KMS-11 (cell line): Measurements from ENCODE around the gene PCNT.

Source experiments
- H2AFZ ChIP-seq: fragments of 200-600 bp; sonication (generic); 2 replicates; pipeline ENCODE4 v1.6.1; 2016; ENCODE audit warnings: antibody characterized with exemption, mixed run types, low read depth
- H3K27ac ChIP-seq: fragments of 200-600 bp; sonication (generic); 2 replicates; pipeline ENCODE4 v1.6.1; 2016; ENCODE audit warnings: mild to moderate bottlenecking, mixed run types
- H3K27me3 ChIP-seq: fragments of 200-600 bp; sonication (generic); 2 replicates; pipeline ENCODE4 v1.6.1; 2017; ENCODE audit warnings: mild to moderate bottlenecking, low read depth, mixed run types, moderate library complexity; ENCODE audit not compliant: insufficient read depth
- H3K36me3 ChIP-seq: fragments of 200-600 bp; sonication (generic); 2 replicates; pipeline ENCODE4 v1.6.1; 2017; ENCODE audit warnings: mild to moderate bottlenecking, mixed run types; ENCODE audit not compliant: insufficient read depth
- H3K4me1 ChIP-seq: fragments of 200-600 bp; sonication (generic); 2 replicates; pipeline ENCODE4 v1.6.1; 2016; ENCODE audit warnings: mild to moderate bottlenecking, low read depth, mixed run types; ENCODE audit not compliant: poor library complexity, severe bottlenecking
- H3K4me2 ChIP-seq: fragments of 200-600 bp; sonication (generic); 2 replicates; pipeline ENCODE4 v1.7.0; 2016; ENCODE audit warnings: mild to moderate bottlenecking, mixed run types
- H3K4me3 ChIP-seq: fragments of 200-600 bp; sonication (generic); IDR thresholded peaks from 2 replicates; pipeline ENCODE4 v1.6.1; 2017; ENCODE audit warnings: low read depth, low read length, mixed read lengths; ENCODE audit not compliant: insufficient read depth
- H3K79me2 ChIP-seq: fragments of 200-600 bp; sonication (generic); 2 replicates; pipeline ENCODE4 v1.6.1; 2016; ENCODE audit warnings: low read depth, mixed run types; ENCODE audit not compliant: insufficient read depth
- H3K9ac ChIP-seq: fragments of 200-600 bp; sonication (generic); 2 replicates; pipeline ENCODE4 v1.6.1; 2016; ENCODE audit warnings: mild to moderate bottlenecking, mixed run types
- H4K20me1 ChIP-seq: fragments of 200-600 bp; sonication (generic); 2 replicates; pipeline ENCODE4 v1.6.1; 2016; ENCODE audit warnings: mild to moderate bottlenecking, mixed run types; ENCODE audit not compliant: insufficient read depth
- CTCF ChIP-seq: fragments of 200-600 bp; sonication (generic); conservative IDR thresholded peaks from 2 replicates; pipeline ENCODE4 v1.6.1; 2017; ENCODE audit warnings: low read depth, mild to moderate bottlenecking, antibody characterized with exemption, low read length, moderate library complexity, mixed read lengths

Gene PCNT

GRCh38 chr21:46469275-46469674 is 145.3 kb downstream of the PCNT start:
- no peak overlapping the region for H2AFZ ChIP-seq
- no peaks in the 10 kb centered on the region for H4K20me1 ChIP-seq
- no peak overlapping the region for H3K27ac ChIP-seq
- H3K27me3 ChIP-seq, result no peaks in the 10 kb centered on the region
- H3K4me1 ChIP-seq, result no peaks in the 10 kb centered on the region
- H3K79me2 ChIP-seq, result no peaks in the 10 kb centered on the region
- no peak overlapping the region for H3K9ac ChIP-seq
- TF ChIP-seq CTCF, result no peak
- H3K4me2 ChIP-seq, result no peak overlapping the region
- H3K36me3 ChIP-seq, result no peaks in the 10 kb centered on the region
- H3K4me3 ChIP-seq, result no peak overlapping the region

GRCh38 chr21:46471514-46471913 is 147.6 kb downstream of the PCNT start:
- H2AFZ ChIP-seq, result no peak overlapping the region
- H3K79me2 ChIP-seq, result no peaks in the 10 kb centered on the region
- H3K9ac ChIP-seq, result no peak overlapping the region
- no peaks in the 10 kb centered on the region for H3K36me3 ChIP-seq
- H3K27me3 ChIP-seq, result no peaks in the 10 kb centered on the region
- no peaks in the 10 kb centered on the region for H3K4me1 ChIP-seq
- no peak overlapping the region for H3K4me3 ChIP-seq
- TF ChIP-seq CTCF, result no peak
- H3K4me2 ChIP-seq, result no peak overlapping the region
- H3K27ac ChIP-seq, result no peak overlapping the region
- no peaks in the 10 kb centered on the region; the same call in 1 of the 2 replicates for H4K20me1 ChIP-seq

- Histone ChIP-seq H3K27ac (no peak overlapping the region), H3K79me2 (no peaks in the 10 kb centered on the region), H3K4me1 (no peaks in the 10 kb centered on the region), H2AFZ (no peak overlapping the region), H3K9ac (no peak overlapping the region), H4K20me1 (no peaks in the 10 kb centered on the region; the same call in 1 of the 2 replicates), H3K27me3 (no peaks in the 10 kb centered on the region), H3K4me3 (no peak overlapping the region), H3K36me3 (no peaks in the 10 kb centered on the region), H3K4me2 (no peak overlapping the region)
- no peak for TF ChIP-seq CTCF
These were observed 148.3 kb downstream of the PCNT start for GRCh38 chr21:46472246-46472645.

GRCh38 chr21:46474382-46474781 is 150.4 kb downstream of the PCNT start:
- H4K20me1 ChIP-seq, result no peaks in the 10 kb centered on the region; the same call in 1 of the 2 replicates
- no peaks in the 10 kb centered on the region for H3K79me2 ChIP-seq
- no peak overlapping the region for H3K4me2 ChIP-seq
- no peak overlapping the region for H3K9ac ChIP-seq
- no peaks in the 10 kb centered on the region for H3K36me3 ChIP-seq
- H3K4me3 ChIP-seq, result no peak overlapping the region
- no peak for TF ChIP-seq CTCF
- no peaks in the 10 kb centered on the region for H3K4me1 ChIP-seq
- no peaks in the 10 kb centered on the region for H3K27me3 ChIP-seq
- H2AFZ ChIP-seq, result no peak overlapping the region
- H3K27ac ChIP-seq, result no peak overlapping the region
